Liver (tissue), 9 donors: Measurements from ENCODE around the gene SPTLC1. TPM values are rescaled to one million over a fixed set of nuclear protein-coding genes. Genes with fewer than 3 reads are reported as not detected.

Experiments used
- DNase-seq: peaks from one replicate; pipeline ENCODE4 v3.0.0-alpha.2; 2017; ENCODE audit warnings: low spot score
- H3K27ac ChIP-seq, 2 donors: one replicate each; pipeline ENCODE4 v1.7.0; 2013; ENCODE audit warnings: inconsistent platforms in 2 of 2, low read length in 2 of 2, control low read depth in 1 of 2, low read depth in 1 of 2, mild to moderate bottlenecking in 1 of 2
- H3K27me3 ChIP-seq, 4 donors: one replicate each; pipeline versions ENCODE4 v1.6.1 to v1.7.0; 2013; ENCODE audit warnings: low read length in 3 of 4, inconsistent platforms in 1 of 4, mild to moderate bottlenecking in 1 of 4, moderate library complexity in 1 of 4; ENCODE audit not compliant: control insufficient read depth in 4 of 4, insufficient read depth in 4 of 4
- H3K36me3 ChIP-seq, 4 donors: one replicate each; pipeline versions ENCODE4 v1.6.1 to v1.7.0; 2013; ENCODE audit warnings: low read length in 3 of 4, mild to moderate bottlenecking in 3 of 4, low read depth in 1 of 4, moderate library complexity in 1 of 4; ENCODE audit not compliant: control insufficient read depth in 4 of 4, insufficient read depth in 3 of 4
- H3K4me1 ChIP-seq, 4 donors: one replicate each; pipeline versions ENCODE4 v1.6.1 to v1.7.0; 2013; ENCODE audit warnings: low read length in 3 of 4, mild to moderate bottlenecking in 3 of 4, moderate library complexity in 1 of 4; ENCODE audit not compliant: control insufficient read depth in 4 of 4, insufficient read depth in 4 of 4
- H3K4me3 ChIP-seq, 3 donors: one replicate each; pipeline versions ENCODE4 v1.6.1 to v1.7.0; 2013; ENCODE audit warnings: low read length in 3 of 3, control low read depth in 1 of 3, low read depth in 1 of 3, mild to moderate bottlenecking in 1 of 3
- H3K9ac ChIP-seq, 2 donors: one replicate each; pipeline ENCODE4 v1.7.0; 2013; ENCODE audit warnings: low read length in 2 of 2, mild to moderate bottlenecking in 2 of 2, moderate library complexity in 2 of 2, control low read depth in 1 of 2, low read depth in 1 of 2
- H3K9me3 ChIP-seq, 4 donors: one replicate each; pipeline versions ENCODE4 v1.6.1 to v1.7.0; 2013; ENCODE audit warnings: low read length in 3 of 4; ENCODE audit not compliant: control insufficient read depth in 4 of 4
- EGR1 ChIP-seq, 2 donors: IDR thresholded peaks; 2 replicates each; pipeline ENCODE4 v1.6.1; 2016 to 2018; ENCODE audit warnings: antibody characterized with exemption in 2 of 2, low read depth in 2 of 2
- FOXA1 ChIP-seq: IDR thresholded peaks from 2 replicates; pipeline ENCODE4 v1.6.1; 2016; ENCODE audit warnings: antibody characterized with exemption
- FOXA2 ChIP-seq: IDR thresholded peaks from 2 replicates; pipeline ENCODE4 v1.6.1; 2016; ENCODE audit warnings: antibody characterized with exemption
- GABPA ChIP-seq, 2 donors: IDR thresholded peaks in 1 of 2; conservative IDR thresholded peaks in 1 of 2; 2 replicates each; pipeline ENCODE4 v1.6.1; 2016; ENCODE audit warnings: antibody characterized with exemption in 2 of 2, mild to moderate bottlenecking in 1 of 2, moderate library complexity in 1 of 2
- HNF4A ChIP-seq, 2 donors: conservative IDR thresholded peaks; 2 replicates each; pipeline ENCODE4 v1.6.1; 2016; ENCODE audit warnings: antibody characterized with exemption in 2 of 2, mild to moderate bottlenecking in 2 of 2
- HNF4G ChIP-seq: IDR thresholded peaks from 2 replicates; pipeline ENCODE4 v1.6.1; 2016; ENCODE audit warnings: antibody characterized with exemption
- NR2F2 ChIP-seq: IDR thresholded peaks from 2 replicates; pipeline ENCODE4 v1.6.1; 2016; ENCODE audit warnings: antibody characterized with exemption
- RXRA ChIP-seq, 2 donors: IDR thresholded peaks; 2 replicates each; pipeline ENCODE4 v1.6.1; 2017 to 2018; ENCODE audit warnings: antibody characterized with exemption in 2 of 2, mild to moderate bottlenecking in 1 of 2
- TAF1 ChIP-seq: conservative IDR thresholded peaks from 2 replicates; pipeline ENCODE4 v1.6.1; 2016; ENCODE audit warnings: antibody characterized with exemption, mild to moderate bottlenecking
- WGBS: extraction: QIAGEN DNeasy Blood & Tissue Kit; methylation state at CpG from one replicate; pipeline ENCODE4 v1.1.7; 2013; 5-methylcytosine and 5-hydroxymethylcytosine counted together
- polyA plus RNA-seq, 2 donors: library from polyadenylated mRNA; stranded (reverse) in 1 of 2; unstranded in 1 of 2; fragments of 200-250 nt in 1 of 2; fragments of >200 nt in 1 of 2; fragmentation: Nextera tagmentation in 1 of 2; extraction: Ambion mirVana in 1 of 2; gene quantifications; one replicate each; pipeline versions ENCODE4 v1.2.1 to v1.2.3, GENCODE V29; 2013 to 2015
- total RNA-seq, 2 donors: library from RNA; depleted of rRNA; stranded (reverse); fragments of >200 nt; gene quantifications; one replicate each; pipeline ENCODE4 v1.2.3, GENCODE V29; 2014
- TF ChIP-seq, protein P1 (sequence below): IDR thresholded peaks from 2 replicates; pipeline ENCODE4 v1.6.1; 2016; ENCODE audit warnings: antibody characterized with exemption
- TF ChIP-seq, protein P2 (sequence below): IDR thresholded peaks from 2 replicates; pipeline ENCODE4 v1.6.1; 2016; ENCODE audit warnings: antibody characterized with exemption
- TF ChIP-seq, protein P3 (sequence below): IDR thresholded peaks from 2 replicates; pipeline ENCODE4 v1.6.1; 2016; ENCODE audit warnings: antibody characterized with exemption, mild to moderate bottlenecking
- TF ChIP-seq, protein P4 (sequence below): IDR thresholded peaks from 2 replicates; pipeline ENCODE4 v1.6.1; 2016; ENCODE audit warnings: antibody characterized with exemption
- donor health status: healthy.
- donor health status: healthy.
- donor health status: healthy.
- donor health status: healthy.
- donor health status: healthy.

SPTLC1 gene
- total and polyA plus RNA-seq, 4 donors: 9.9 to 38.0 (median 19.8) TPM

DNA sequence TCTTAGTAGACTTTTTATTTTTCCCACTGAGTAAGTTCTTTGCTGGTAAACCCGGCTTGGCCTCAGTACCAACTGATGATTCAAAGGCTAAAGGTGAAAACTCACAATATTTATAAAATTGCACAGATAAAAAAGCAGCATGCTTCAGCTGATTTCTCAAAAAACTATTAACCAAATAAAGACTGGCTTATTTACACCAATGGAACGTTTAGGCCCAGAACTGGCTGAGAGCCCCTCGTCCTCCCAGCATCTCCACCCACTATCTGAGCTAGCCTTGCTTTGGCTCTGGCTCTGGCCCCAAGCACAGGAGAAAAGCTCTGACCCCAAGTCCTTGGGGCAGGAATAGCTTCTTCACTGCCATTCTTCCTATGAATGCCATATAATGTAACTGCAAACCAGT lies 68.5 kb downstream of the SPTLC1 start:
- peaks cover 2 to 7% (median 4%) of the 10 kb centered on the region in 4 donors for H3K9me3 ChIP-seq
- H3K4me3 ChIP-seq: no peak overlapping the region
- DNase-seq: no peak
- H3K36me3 ChIP-seq: peaks cover 9 to 63% (median 59%) of the 10 kb centered on the region in 4 donors
- H3K4me1 ChIP-seq: no peaks in the 10 kb centered on the region
- H3K9ac ChIP-seq: no peak overlapping the region
- 74% methylated on average over 3 of the region's 3 CpGs for WGBS
- no peak for TF ChIP-seq FOXA1
- no peak for TF ChIP-seq TAF1
- no peak for TF ChIP-seq EGR1 (IDR thresholded peaks at IDR 0.05; ENCODE audit: low read depth in 2 of 2)
- no peak for TF ChIP-seq NR2F2
- TF ChIP-seq, protein P1, sequence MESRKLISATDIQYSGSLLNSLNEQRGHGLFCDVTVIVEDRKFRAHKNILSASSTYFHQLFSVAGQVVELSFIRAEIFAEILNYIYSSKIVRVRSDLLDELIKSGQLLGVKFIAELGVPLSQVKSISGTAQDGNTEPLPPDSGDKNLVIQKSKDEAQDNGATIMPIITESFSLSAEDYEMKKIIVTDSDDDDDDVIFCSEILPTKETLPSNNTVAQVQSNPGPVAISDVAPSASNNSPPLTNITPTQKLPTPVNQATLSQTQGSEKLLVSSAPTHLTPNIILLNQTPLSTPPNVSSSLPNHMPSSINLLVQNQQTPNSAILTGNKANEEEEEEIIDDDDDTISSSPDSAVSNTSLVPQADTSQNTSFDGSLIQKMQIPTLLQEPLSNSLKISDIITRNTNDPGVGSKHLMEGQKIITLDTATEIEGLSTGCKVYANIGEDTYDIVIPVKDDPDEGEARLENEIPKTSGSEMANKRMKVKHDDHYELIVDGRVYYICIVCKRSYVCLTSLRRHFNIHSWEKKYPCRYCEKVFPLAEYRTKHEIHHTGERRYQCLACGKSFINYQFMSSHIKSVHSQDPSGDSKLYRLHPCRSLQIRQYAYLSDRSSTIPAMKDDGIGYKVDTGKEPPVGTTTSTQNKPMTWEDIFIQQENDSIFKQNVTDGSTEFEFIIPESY: no peak
- TF ChIP-seq HNF4G: no peak
- TF ChIP-seq FOXA2: no peak
- TF ChIP-seq, protein P2, sequence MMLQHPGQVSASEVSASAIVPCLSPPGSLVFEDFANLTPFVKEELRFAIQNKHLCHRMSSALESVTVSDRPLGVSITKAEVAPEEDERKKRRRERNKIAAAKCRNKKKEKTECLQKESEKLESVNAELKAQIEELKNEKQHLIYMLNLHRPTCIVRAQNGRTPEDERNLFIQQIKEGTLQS: no peak
- TF ChIP-seq HNF4A (conservative IDR thresholded peaks at IDR 0.05): no peak
- TF ChIP-seq GABPA (IDR thresholded peaks at IDR 0.05 in 1 of 2, conservative IDR thresholded peaks at IDR 0.05 in 1 of 2): no peak
- no peaks in the 10 kb centered on the region for H3K27me3 ChIP-seq
- H3K27ac ChIP-seq: no peak overlapping the region

DNA sequence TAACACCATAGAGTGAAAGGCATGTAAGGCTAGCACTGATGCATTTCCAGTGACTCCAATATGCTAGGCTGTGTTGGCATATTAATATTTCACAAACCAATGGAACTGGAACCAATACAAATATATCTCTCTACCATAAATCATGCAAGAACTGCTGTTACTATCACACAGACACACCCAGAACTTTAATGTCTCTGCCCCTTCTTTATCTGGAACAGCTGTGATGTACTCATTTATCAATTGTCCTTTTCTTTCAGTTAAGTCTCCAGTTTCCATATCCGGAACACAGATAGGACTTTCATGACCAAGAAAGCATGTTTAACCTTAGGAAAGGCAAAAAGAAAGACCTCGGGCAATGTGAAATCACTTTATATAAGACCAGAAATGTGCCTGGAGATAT lies 70.3 kb downstream of the SPTLC1 start:
- WGBS: 97% methylated on average over 2 of the region's 2 CpGs
- no peak for TF ChIP-seq FOXA1
- TF ChIP-seq NR2F2: no peak
- TF ChIP-seq, protein P3, sequence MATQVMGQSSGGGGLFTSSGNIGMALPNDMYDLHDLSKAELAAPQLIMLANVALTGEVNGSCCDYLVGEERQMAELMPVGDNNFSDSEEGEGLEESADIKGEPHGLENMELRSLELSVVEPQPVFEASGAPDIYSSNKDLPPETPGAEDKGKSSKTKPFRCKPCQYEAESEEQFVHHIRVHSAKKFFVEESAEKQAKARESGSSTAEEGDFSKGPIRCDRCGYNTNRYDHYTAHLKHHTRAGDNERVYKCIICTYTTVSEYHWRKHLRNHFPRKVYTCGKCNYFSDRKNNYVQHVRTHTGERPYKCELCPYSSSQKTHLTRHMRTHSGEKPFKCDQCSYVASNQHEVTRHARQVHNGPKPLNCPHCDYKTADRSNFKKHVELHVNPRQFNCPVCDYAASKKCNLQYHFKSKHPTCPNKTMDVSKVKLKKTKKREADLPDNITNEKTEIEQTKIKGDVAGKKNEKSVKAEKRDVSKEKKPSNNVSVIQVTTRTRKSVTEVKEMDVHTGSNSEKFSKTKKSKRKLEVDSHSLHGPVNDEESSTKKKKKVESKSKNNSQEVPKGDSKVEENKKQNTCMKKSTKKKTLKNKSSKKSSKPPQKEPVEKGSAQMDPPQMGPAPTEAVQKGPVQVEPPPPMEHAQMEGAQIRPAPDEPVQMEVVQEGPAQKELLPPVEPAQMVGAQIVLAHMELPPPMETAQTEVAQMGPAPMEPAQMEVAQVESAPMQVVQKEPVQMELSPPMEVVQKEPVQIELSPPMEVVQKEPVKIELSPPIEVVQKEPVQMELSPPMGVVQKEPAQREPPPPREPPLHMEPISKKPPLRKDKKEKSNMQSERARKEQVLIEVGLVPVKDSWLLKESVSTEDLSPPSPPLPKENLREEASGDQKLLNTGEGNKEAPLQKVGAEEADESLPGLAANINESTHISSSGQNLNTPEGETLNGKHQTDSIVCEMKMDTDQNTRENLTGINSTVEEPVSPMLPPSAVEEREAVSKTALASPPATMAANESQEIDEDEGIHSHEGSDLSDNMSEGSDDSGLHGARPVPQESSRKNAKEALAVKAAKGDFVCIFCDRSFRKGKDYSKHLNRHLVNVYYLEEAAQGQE: no peak
- TF ChIP-seq RXRA (IDR thresholded peaks at IDR 0.05): no peak
- TF ChIP-seq, protein P4, sequence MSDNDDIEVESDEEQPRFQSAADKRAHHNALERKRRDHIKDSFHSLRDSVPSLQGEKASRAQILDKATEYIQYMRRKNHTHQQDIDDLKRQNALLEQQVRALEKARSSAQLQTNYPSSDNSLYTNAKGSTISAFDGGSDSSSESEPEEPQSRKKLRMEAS: no peak
- TF ChIP-seq, protein P2: no peak
- Histone ChIP-seq H3K36me3 (peaks cover 6 to 63% (median 59%) of the 10 kb centered on the region in 4 donors), H3K27ac (no peak overlapping the region), H3K4me3 (no peak overlapping the region), H3K9ac (no peak overlapping the region), H3K27me3 (no peaks in the 10 kb centered on the region), H3K9me3 (peaks cover 2 to 8% (median 4%) of the 10 kb centered on the region in 4 donors), H3K4me1 (no peaks in the 10 kb centered on the region)
- no peak for DNase-seq
